Hepatocyte (in vitro differentiated cells): ENCODE results near the gene C9orf50. TPM values are rescaled to one million over a fixed set of nuclear protein-coding genes. Genes with fewer than 3 reads are reported as not detected.

Source experiments
- DNase-seq: peaks from one replicate; pipeline ENCODE4 v3.0.0-alpha.2; 2016; ENCODE audit warnings: low spot score
- H2AFZ ChIP-seq: fragments of 200-600 bp; sonication (generic); 2 replicates; pipeline ENCODE4 v1.6.0; 2016; ENCODE audit warnings: antibody characterized with exemption, mild to moderate bottlenecking
- H3K27ac ChIP-seq: fragments of 200-600 bp; sonication (generic); 2 replicates; pipeline ENCODE4 v1.5.1; 2016; ENCODE audit warnings: mild to moderate bottlenecking
- H3K27me3 ChIP-seq: fragments of 200-600 bp; sonication (generic); 2 replicates; pipeline ENCODE4 v1.6.1; 2016
- H3K36me3 ChIP-seq: fragments of 200-600 bp; sonication (generic); replicated peaks from 2 replicates; pipeline ENCODE4 v1.5.1; 2016; ENCODE audit warnings: low read depth; ENCODE audit not compliant: insufficient read depth
- H3K4me1 ChIP-seq: fragments of 200-600 bp; sonication (generic); 2 replicates; pipeline ENCODE4 v1.5.1; 2016; ENCODE audit warnings: mild to moderate bottlenecking, moderate library complexity; ENCODE audit not compliant: insufficient read depth
- H3K4me2 ChIP-seq: fragments of 200-600 bp; sonication (generic); 2 replicates; pipeline ENCODE4 v1.6.0; 2016
- H3K4me3 ChIP-seq: fragments of 200-600 bp; sonication (generic); 2 replicates; pipeline ENCODE4 v1.5.1; 2016; ENCODE audit warnings: mild to moderate bottlenecking
- H3K79me2 ChIP-seq: fragments of 200-600 bp; sonication (generic); 2 replicates; pipeline ENCODE4 v1.6.0; 2017; ENCODE audit warnings: mild to moderate bottlenecking
- H3K9me2 ChIP-seq: fragments of 200-600 bp; sonication (generic); replicated peaks from 2 replicates; pipeline ENCODE4 v1.6.0; 2017; ENCODE audit warnings: mild to moderate bottlenecking; ENCODE audit not compliant: insufficient read depth
- H3K9me3 ChIP-seq: fragments of 200-600 bp; sonication (generic); 2 replicates; pipeline ENCODE4 v1.5.1; 2016; ENCODE audit warnings: low read depth, mild to moderate bottlenecking
- H4K20me1 ChIP-seq: fragments of 200-600 bp; sonication (generic); 2 replicates; pipeline ENCODE4 v1.6.0; 2016; ENCODE audit warnings: mild to moderate bottlenecking; ENCODE audit not compliant: insufficient read depth, poor library complexity, severe bottlenecking
- CTCF ChIP-seq: fragments of 200-600 bp; sonication (generic); IDR thresholded peaks from 2 replicates; pipeline ENCODE4 v1.5.1; 2016; ENCODE audit warnings: antibody characterized with exemption, mild to moderate bottlenecking; ENCODE audit not compliant: poor library complexity
- EZH2 ChIP-seq: fragments of 200-600 bp; sonication (generic); IDR thresholded peaks from 2 replicates; pipeline ENCODE4 v1.6.1; 2016; ENCODE audit warnings: antibody characterized with exemption, mild to moderate bottlenecking, borderline replicate concordance
- EZH2phosphoT487 ChIP-seq: fragments of 200-600 bp; sonication (generic); IDR thresholded peaks from one replicate; pipeline ENCODE4 v1.6.1; 2018; ENCODE audit warnings: antibody characterized with exemption, mild to moderate bottlenecking, low read depth, moderate library complexity; ENCODE audit not compliant: unreplicated experiment, severe bottlenecking
- WGBS: methylation state at CpG from one replicate; pipeline ENCODE4 v1.1.6; 2016; ENCODE audit warnings: low lambda C conversion rate; ENCODE audit errors: missing lambda C conversion rate; 5-methylcytosine and 5-hydroxymethylcytosine counted together
- polyA plus RNA-seq: library from polyadenylated mRNA; unstranded; fragments of >200 nt; fragmentation: Nextera tagmentation; extraction: Ambion mirVana; gene quantifications from 2 replicates; pipeline ENCODE4 v1.2.1, GENCODE V29; 2016
- total RNA-seq: library from RNA; depleted of rRNA; stranded (reverse); fragments of >200 nt; gene quantifications from 2 replicates; pipeline ENCODE4 v1.2.3, GENCODE V29; 2014

C9orf50 gene
- total and polyA plus RNA-seq, 2 experiments from 2014 or later: not detected

GRCh38 chr9:129661029-129661428 is 40.1 kb upstream of the C9orf50 start:
- Histone ChIP-seq H3K36me3 (no peaks in the 10 kb centered on the region), H3K4me3 (no peak overlapping the region), H3K9me3 (no peaks in the 10 kb centered on the region), H4K20me1 (no peaks in the 10 kb centered on the region), H3K79me2 (no peaks in the 10 kb centered on the region), H3K27ac (no peak overlapping the region), H2AFZ (no peak overlapping the region), H3K9me2 (no peaks in the 10 kb centered on the region), H3K4me2 (no peak overlapping the region), H3K27me3 (peaks cover 33% of the 10 kb centered on the region), H3K4me1 (peaks cover 7% of the 10 kb centered on the region)
- no peak for DNase-seq
- TF ChIP-seq CTCF (no peak), EZH2 (no peak), EZH2phosphoT487 (no peak)
- WGBS: 83% methylated on average over 2 of the region's 2 CpGs

GRCh38 chr9:129656795-129657390 is 36.0 kb upstream of the C9orf50 start:
- Histone ChIP-seq H4K20me1 (no peaks in the 10 kb centered on the region), H3K4me2 (no peak overlapping the region), H3K9me2 (no peaks in the 10 kb centered on the region), H3K79me2 (no peaks in the 10 kb centered on the region), H3K27ac (peak overlapping the region; percentile 20), H3K4me1 (peaks cover 12% of the 10 kb centered on the region), H3K4me3 (no peak overlapping the region), H3K36me3 (no peaks in the 10 kb centered on the region), H3K27me3 (peaks cover 3% of the 10 kb centered on the region), H2AFZ (no peak overlapping the region), H3K9me3 (no peaks in the 10 kb centered on the region)
- 54% methylated on average over 12 of the region's 12 CpGs for WGBS
- peak; percentile 56 for DNase-seq
- TF ChIP-seq EZH2phosphoT487 (no peak), EZH2 (no peak), CTCF (no peak)

GRCh38 chr9:129655696-129656095 is 34.8 kb upstream of the C9orf50 start:
- WGBS: 91% methylated on average over 7 of the region's 7 CpGs
- H3K36me3 ChIP-seq: no peaks in the 10 kb centered on the region
- no peak for DNase-seq
- no peak overlapping the region for H2AFZ ChIP-seq
- H3K9me3 ChIP-seq: no peaks in the 10 kb centered on the region
- H3K9me2 ChIP-seq: no peaks in the 10 kb centered on the region
- H3K27me3 ChIP-seq: peaks cover under 1% of the 10 kb centered on the region
- no peak for TF ChIP-seq EZH2
- TF ChIP-seq CTCF: no peak
- TF ChIP-seq EZH2phosphoT487: no peak
- H3K79me2 ChIP-seq: no peaks in the 10 kb centered on the region
- no peak overlapping the region for H3K27ac ChIP-seq
- peaks cover 12% of the 10 kb centered on the region for H3K4me1 ChIP-seq
- H4K20me1 ChIP-seq: no peaks in the 10 kb centered on the region
- no peak overlapping the region for H3K4me2 ChIP-seq
- H3K4me3 ChIP-seq: no peak overlapping the region

- TF ChIP-seq EZH2 (no peak), CTCF (no peak), EZH2phosphoT487 (no peak)
- no peaks in the 10 kb centered on the region for H3K27me3 ChIP-seq
- H3K4me3 ChIP-seq: no peak overlapping the region
- no peaks in the 10 kb centered on the region for H3K79me2 ChIP-seq
- no peak for DNase-seq
- H3K27ac ChIP-seq: no peak overlapping the region
- no peak overlapping the region for H3K4me2 ChIP-seq
- no peaks in the 10 kb centered on the region for H3K9me3 ChIP-seq
- H4K20me1 ChIP-seq: no peaks in the 10 kb centered on the region
- WGBS: 93% methylated on average over 7 of the region's 7 CpGs
- H3K9me2 ChIP-seq: no peaks in the 10 kb centered on the region
- peaks cover 12% of the 10 kb centered on the region for H3K4me1 ChIP-seq
- no peaks in the 10 kb centered on the region for H3K36me3 ChIP-seq
- H2AFZ ChIP-seq: no peak overlapping the region
Observed at GRCh38 chr9:129655154-129655553, 34.3 kb upstream of the C9orf50 start.
